GF-D8 (cell line): ENCODE data around the gene TOMM70.
A peak's percentile ranks its signal among the peaks of the same experiment; 100 is the strongest.
"Not testable (repeated sequence)": the region's sequence is repeated elsewhere in the genome, so short reads cannot be mapped to it uniquely, and the experiment has no call there.

ENCODE experiments used
- DNase-seq: peaks from one replicate; lab custom pipeline; 2025; lab: John Stamatoyannopoulos, UW

TOMM70 gene

DNA sequence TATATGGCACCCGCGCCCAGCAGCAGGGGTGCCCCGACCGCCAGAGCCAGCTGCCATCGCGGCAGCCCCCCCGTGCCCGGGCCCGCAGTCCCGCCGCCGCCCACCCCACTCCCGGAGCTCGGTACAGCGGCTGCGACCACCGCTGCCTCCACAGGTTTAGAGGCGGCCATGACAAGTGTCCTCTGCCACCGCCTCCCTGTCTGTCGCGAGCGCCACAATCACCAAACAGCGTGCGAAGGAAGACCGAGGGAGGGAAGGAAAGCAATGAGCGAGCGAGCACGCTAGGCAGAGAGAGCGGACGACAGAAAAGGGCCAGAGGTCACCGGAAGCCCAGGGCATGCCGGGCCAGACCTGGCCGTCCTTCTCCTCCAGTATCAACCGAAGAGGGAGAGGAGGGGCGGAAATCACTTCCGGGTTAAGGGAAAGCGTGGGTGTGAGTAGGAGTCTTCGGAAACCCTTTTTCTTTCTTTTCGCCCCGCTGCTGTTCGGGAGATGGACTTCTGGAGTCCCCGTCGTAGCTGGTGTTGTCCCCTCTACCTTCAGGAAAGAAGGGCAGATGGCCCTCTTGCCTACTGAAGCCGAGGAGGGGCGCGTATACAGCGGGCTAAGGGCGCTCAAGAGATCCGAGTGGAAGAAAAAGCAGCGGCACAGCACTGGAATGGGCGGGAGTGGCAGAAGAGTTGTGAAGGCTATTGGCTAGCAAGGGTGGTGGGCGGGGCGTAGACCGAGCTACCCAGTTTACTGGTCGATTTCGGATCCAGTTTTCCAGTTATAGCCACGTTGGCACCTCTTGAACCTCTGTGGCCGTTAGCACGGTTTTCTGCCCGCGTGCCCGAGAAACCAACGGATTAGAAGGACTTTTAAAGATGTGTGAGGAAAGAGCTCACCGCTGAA, at the start of gene TOMM70, which contains the start of gene LNP1:
TSS of gene TOMM70 (minus strand) at position 310 of the 894 bp plus-strand sequence. CDS start at position 170, 140 bp downstream.
TSS of gene LNP1 (plus strand) at position 760 of the 894 bp plus-strand sequence. CDS start 28,191 bp downstream, outside the sequence.
- peak; percentile 96 for DNase-seq

DNA sequence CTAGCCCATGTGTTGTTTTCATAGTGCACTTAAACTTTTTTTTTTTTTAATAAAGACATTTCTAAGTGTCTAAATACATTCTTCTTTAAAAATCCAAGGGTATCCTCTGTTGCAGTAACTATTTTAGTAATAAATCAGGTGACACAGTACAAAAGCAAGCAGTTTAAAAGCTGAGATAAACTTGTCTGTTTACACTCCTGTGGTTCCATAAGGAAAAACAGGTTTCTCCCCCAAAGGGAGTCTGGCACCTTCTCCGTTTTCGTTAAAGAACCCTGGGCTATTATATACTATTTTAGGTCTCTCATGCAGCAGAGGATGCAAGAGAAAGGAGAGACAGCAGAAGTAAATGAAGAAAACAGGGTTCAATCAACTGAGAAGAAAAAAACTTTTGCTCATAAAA, 48.3 kb upstream of the TOMM70 start:
- DNase-seq = no peak

DNA sequence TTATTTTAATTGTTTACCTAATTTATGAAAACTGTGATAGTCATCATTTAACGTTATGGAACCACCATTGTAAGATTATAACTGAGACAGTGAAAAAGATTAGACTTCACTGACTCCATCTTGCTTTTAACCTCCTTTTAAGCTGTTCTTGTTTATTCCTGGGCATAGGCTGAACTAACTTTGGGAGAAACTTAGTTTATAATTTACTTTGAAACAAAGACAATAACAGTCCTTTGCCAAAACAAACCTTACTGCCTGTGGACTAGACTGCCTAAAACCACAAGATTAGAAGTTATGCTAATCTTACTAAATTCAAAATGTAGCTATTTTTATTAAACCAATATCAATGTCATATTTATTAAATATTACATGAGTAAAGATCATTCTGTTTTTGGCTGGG, 47.2 kb upstream of the TOMM70 start:
- no peak for DNase-seq

DNA sequence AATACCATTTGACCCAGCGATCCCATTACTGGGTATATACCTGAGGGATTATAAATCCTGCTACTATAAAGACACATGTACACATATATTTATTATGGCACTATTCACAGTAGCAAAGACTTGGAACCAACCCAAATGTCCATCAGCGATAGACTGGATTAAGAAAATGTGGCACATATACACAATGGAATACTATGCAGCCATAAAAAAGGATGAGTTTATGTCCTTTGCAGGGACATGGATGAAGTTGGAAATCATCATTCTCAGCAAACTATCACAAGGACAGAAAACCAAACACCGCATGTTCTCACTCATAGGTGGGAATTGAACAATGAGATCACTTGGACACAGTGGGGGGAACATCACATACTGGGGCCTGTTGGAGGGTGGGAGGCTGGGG, 46.2 kb upstream of the TOMM70 start:
- DNase-seq = not testable (repeated sequence)

DNA sequence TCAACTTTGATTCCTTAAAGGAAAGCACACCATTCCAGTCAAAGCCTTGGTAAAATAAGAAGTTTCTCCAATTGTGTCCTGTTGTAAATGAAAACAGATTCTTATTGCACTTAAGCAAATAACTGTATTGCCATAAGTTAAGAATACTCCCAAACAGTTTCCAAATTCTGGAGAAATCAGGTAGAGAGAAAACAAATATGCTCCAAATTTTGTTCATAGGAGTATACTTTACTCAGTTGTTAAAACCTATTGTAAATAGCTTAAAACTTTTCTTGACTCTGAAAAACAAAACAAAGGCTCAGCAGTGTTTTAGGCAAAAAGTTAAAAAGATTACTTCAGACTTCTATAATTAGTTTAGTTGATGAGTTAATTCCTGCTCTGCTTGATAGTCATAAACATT, 42.8 kb upstream of the TOMM70 start:
- no peak for DNase-seq

DNA sequence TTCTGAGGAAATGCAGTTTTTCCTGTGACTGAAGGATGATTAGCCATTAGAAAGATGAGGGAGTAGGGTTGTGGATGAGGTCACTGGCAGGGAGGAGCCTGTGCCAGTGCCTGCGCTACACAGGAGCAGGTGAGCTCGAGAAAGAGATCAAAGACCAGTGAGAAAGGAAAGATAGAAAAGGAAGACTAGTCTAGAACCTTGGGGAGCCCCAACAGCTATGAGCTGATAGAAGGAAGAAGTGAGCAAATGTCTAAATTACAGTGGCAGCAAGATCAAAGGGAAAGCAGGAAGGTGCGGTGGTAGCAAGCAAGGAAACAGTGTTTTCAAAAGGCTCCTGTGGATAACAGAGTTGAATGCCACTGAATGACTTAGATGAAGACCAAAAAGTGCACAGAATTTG, 40.0 kb upstream of the TOMM70 start:
- no peak for DNase-seq

DNA sequence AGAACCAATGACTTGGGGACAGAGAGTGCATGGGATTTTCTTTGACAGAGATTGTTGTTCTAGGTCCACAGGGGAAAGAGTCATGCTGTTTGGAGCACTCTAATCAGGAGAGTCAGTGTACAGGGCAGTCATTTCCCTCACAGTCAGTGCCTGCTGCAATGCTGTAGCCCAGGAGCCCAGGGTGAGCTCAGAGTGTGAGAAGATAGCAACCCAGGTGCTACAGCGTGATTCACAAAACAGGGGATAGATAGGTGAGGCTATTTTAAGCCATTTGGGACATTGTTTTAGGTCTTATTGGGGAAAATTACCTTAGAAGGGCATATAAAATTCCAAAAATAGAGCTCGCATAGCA, 37.7 kb upstream of the TOMM70 start:
- DNase-seq = no peak

DNA sequence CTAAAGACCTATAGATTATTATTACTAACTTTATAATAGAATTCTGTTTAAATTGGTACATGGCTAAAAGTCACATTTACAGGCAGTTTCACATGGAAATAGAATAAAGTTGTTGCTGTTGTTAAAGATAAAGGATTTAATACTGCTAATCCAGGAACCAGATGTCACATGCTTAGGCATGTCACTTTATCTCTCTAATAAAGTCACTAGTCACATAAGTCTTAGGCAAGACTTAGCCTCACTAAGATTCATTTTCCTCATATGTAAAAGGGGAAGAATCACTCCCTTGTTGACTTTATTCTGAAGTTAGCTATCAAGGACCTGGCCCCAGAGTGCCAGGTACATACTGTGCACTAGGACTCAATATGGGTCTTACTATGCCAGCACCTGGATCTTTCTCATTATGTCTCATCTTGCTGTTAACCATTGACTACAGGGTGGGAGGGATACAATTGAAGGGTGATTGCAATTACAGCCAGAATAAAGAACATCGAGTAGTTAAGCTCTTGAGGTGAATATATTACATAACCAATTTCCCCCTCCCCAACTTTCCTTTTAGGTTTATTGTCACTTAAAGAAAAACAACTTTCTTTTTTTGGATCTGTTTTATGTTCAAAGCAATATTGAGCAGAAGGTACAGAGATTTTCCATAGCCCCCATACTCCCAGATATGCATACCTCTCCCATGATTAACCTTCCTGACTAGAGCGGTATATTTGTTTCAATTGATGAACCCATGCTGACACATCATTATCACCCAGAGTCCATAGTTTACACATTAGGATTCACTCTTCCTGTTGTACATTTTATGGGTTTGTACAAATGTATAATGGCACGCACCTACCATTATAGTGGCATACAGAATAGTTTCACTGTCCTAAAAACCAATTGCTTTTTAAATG, 37.1 kb upstream of the TOMM70 start:
- peak; percentile 23 for DNase-seq

DNA sequence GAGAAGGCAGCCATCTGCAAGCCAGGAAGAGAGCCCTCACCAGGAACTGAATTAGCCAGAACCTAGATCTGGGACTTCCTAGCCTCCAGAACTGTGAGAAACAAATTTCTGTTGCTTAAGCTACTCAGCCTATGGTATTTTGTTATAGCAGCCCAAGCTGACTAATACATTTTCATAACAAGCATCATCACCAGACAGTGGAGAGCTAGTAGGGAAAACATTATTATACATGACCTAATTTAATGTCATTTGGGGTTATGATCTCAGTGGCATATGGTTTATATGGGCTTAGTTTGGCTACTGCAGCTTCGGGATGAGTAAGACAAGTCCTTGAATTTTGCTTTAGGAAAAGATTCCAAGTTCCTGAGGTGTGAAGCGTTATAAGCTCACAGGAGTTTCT, 36.1 kb upstream of the TOMM70 start:
- no peak for DNase-seq

DNA sequence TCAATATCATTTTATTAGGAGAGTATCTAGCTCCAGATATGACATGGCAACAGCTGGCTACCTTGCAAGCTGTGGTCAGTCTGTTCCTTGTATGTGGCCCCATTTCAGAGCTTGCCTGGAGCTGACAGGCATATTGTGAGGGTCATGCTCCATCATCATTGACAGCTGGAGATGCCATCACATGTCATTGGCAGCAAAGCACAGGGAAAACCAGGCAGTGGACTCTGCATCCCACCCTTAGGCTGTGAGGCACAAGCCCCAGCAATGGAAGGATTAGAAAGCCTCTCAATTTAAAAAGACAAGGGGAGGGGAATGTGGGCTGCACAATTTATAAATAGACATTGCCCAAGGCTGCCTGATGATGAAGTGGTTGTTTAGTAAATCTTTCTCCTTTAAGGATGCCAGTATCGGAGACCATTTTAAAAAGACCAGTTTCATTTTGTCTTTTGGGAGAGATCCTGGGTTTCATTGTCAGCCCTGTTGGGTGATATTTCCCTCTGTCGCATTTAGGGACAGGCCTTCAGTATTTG, 28.4 kb upstream of the TOMM70 start:
- DNase-seq = no peak

DNA sequence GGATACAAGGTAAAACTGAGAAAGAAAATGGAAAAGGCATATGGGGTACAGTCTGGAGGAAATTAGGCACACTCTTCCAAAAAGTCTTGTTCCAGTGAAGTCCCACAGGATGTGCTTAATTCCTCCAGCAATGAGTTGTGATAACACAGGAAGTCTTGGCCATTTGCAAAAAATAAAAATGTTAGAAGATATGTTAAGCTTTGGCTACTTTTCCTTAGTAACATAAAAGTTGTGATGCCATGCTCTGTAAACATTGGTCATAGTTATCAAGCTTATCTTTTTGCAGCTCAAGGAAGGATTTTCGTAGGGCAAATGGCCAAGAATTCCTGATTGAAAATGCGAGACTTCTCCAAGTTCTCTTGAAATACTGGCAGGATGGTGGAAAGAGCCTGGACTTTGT, 26.8 kb upstream of the TOMM70 start:
- DNase-seq = no peak

DNA sequence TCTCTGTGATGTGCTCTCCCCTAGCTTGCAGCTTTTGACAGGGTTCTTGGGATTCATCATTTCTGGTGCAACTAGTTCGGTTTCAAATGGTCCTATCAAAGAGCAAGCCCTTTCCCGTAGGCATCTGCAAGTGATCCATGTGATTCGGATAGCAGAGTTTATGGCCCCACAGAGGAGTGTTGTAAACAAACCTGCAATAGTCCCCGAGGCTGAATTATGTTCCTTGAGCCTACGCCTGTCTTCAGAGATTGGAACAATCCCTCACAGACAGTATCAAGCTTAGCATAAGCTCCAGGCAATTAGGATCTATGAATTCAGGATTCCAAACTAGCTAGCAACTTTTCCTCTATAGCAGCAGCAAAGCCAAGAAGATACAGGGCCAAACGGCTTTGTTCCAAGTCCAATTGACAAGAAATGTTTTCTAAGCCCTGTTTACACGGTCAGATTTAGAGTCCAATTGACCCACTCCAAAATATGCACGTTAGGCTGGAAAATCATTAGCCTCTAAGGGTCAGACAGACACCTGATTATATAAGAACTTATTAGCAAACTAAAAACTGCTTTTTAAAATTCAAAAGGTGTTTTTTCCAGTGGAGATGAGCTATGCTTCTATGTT, 25.3 kb upstream of the TOMM70 start:
- DNase-seq = no peak

DNA sequence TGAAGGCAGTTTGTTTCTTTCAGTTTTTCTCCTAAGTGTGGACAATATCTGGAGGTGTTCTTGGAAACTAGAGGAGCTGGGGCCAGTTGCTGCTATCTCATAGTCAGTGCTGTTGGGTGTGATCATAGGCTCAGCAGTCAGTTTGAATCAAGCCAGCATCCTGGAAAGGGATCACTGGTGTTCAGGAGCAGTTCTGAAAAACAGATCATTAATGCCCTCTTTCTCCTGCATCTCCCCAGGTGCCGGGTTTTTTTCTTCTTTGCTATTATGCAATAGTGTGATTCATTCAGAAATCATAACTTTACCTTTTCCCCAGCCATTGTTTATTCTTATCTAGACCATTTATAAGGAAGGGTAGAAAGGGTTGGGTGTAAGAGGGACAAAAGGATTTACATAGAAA, 24.4 kb upstream of the TOMM70 start:
- DNase-seq = no peak

DNA sequence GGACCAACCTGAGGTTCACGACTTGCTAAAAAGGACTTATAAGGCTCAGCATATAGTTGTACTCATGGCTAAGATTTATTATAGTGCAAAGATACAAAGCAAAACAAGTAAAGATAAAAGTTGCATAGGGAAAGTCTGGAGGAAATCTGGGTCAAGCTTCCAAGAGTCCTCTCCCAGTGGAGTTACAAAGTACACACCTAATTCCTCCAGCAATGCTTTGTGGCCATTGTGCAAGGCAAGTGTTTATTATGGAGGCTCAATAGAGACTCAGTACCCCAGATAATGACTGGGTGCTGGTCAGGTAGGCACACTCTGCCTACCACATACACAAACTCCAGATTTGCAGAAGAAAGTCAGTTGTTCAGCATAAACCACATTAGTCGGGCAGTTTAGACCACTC, 23.4 kb upstream of the TOMM70 start:
- DNase-seq = no peak

DNA sequence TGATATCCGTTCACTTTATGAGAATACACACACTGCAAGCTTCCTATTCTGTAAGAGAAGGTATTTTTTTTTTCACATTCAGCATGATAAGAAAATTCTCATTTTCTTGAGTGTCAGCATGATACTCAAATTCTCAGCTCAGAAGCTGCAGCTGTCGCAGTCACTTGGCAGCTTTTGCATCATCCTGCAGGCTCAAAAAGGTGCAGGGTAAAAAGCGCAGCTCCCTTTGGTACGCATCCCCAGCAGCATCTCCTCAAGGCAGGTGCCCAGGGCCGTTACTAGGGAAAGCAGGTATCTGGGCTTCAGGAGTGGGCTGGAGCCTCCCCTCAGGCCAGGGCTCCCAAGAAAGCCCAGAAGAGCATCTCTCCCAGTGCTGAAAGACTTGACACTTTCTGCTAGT, 22.7 kb upstream of the TOMM70 start:
- no peak for DNase-seq

DNA sequence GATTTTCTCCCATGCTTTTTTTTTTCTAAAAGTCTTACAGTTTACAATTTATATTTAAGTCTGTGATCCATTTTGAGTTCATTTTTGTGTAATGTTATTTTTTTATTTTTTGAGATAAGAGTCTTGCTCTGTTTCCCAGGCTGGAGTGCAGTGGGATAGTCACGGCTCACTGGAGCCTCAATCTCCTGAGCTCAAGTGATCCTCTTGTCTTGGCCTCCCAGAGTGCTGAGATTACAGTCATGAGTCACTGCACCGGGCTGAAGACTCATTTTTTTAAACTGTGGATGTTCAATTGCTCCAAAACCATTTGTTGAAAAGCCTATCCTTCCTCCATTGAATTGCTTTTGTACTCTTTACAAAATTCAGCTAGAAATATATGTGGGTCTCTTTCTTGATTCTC, 20.0 kb upstream of the TOMM70 start:
- DNase-seq = no peak

DNA sequence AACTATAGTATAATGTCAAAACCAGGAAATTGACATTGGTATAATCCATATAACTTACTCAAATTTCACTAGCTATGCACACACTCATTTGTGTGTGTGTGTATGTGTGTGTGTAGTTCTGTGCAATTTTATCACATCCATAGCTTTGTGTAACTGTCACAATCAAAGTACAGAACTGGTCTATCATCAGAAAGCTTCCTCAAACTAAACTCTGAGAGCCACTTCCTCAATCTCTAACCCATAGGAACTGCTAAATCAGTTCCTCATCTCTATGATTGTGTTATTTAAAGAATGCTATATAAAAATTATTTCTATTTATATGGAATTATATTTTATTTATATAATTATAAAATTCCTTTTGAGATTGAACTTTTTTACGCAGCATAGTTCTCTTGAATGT, 18.5 kb upstream of the TOMM70 start:
- peak; percentile 41 for DNase-seq

DNA sequence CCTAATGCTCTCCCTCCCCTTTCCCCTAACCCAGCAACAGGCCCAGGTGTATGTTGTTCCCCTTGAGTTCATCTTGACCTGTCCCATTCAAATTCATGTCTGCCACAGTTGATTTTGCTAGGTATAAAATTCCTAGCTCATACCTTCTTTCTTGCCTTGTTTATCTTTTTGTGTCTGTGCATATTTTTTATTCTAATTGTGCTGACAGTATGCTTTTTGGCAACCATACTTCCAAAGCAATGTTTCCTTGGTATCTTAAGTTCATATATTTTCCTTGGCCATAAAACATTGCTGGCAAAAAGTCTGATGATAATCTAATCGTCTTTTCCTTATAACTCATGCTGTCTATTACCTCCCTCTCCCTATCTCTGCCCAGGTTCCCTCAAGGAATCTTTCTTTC, 16.0 kb upstream of the TOMM70 start:
- no peak for DNase-seq

DNA sequence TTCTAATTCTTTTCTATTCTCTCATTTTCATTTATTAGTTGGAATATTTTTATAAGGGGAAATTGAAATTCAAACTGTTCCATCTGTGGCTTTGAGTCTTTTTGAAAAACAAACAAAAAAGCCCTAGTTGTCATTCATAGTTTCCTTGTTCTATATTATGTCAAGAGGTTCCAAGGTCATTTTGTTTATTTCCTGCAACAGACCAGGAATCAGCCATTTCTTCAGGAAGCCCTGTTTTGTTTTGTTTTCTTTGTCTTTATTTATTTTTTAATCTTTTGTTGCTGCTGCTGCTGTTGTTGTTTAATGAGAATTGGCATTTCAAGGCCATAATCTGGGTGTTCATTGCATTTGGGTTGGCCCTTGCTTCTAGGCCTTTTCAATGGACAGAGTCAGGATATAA, 15.3 kb upstream of the TOMM70 start:
- no peak for DNase-seq

DNA sequence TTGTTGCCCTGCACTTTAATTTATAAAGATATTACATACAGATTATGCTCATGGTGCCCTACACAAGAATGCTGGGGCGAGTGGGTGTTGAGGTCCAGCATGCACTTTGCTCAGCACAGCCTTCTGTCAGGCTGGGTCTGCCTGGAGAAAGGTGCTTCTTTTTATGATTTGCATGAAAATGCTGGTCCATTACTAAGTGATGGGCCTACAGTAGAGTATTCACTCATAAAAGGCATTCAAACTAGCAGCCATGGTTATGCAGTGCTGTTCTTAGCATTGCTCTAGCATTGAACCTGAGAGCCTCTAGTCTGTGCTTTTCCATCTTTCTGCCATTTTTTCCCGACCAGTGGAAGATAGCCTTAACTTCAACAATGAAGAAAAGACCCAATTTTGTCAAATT, 12.7 kb upstream of the TOMM70 start:
- DNase-seq = no peak

DNA sequence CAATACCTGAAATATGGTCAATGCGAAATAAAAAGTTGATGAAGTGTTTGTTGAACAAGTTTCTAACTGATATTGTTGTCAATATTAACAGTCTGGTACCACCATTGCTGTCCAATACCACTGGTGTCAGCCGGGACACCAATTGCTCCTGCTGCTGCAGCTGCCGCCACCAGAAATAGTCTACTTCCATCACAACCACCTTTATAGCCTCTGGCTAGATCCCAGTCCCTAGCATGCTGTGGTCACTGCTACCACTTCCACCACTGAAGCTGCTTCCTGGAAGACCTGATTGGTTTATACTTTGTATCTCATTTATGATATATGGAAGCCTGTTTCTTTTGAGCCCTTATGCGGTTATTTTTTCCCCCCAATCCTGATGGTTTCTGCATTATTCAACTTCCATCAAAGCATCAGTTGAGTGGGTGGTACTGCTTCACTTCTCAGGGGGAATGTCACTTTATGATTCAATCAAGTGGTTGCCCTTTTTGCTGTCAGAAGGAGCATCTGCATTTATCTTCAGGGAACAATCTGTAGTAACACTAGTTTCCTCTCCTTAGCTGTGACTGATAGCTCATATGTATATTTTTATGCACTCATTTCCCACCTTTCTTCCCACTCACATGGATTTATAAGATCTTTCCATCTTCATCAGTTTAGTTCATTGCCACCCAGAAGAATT, 12.2 kb upstream of the TOMM70 start:
- DNase-seq = no peak
